Stimulated activated CD4-positive, alpha-beta T cell treated with anti-CD3 and anti-CD28 coated beads, Interleukin-12 subunit alpha, Interleukin-12 subunit beta, amount 100 ng/mL, for 24 hours (primary cell): ENCODE data around the gene SCRN2.

ENCODE experiments used
- DNase-seq, 2 experiments: peaks; one replicate each; pipeline ENCODE4 v3.0.0-alpha.2; 2020; ENCODE audit warnings: low read depth in 2 of 2

The SCRN2 gene

GRCh38 chr17:47821031-47821423, 20.0 kb downstream of the SCRN2 start:
- DNase-seq: no peak

GRCh38 chr17:47820033-47820789, 20.9 kb downstream of the SCRN2 start:
- DNase-seq: no peak

GRCh38 chr17:47819475-47819874, 21.6 kb downstream of the SCRN2 start:
- DNase-seq: no peak

GRCh38 chr17:47818002-47818695, 22.9 kb downstream of the SCRN2 start:
- DNase-seq: no peak

GRCh38 chr17:47816947-47817346, 24.1 kb downstream of the SCRN2 start:
- no peak for DNase-seq

- no peak for DNase-seq
Measured at GRCh38 chr17:47816111-47816735, 24.9 kb downstream of the SCRN2 start.

GRCh38 chr17:47815106-47815918, 25.8 kb downstream of the SCRN2 start:
- no peak for DNase-seq

- DNase-seq: no peak
Measured at GRCh38 chr17:47813512-47814031, 27.5 kb downstream of the SCRN2 start.

- DNase-seq: no peak
Measured at GRCh38 chr17:47813077-47813476, 28.0 kb downstream of the SCRN2 start.

- DNase-seq: no peak
Measured at GRCh38 chr17:47812146-47812920, 28.7 kb downstream of the SCRN2 start.

- no peak for DNase-seq
Measured at GRCh38 chr17:47811709-47812108, 29.4 kb downstream of the SCRN2 start.

GRCh38 chr17:47810901-47811635, 30.0 kb downstream of the SCRN2 start:
- no peak for DNase-seq

- no peak for DNase-seq
Measured at GRCh38 chr17:47810200-47810821, 30.8 kb downstream of the SCRN2 start.

- DNase-seq: no peak
Measured at GRCh38 chr17:47808830-47809480, 32.1 kb downstream of the SCRN2 start.

GRCh38 chr17:47808036-47808829, 32.8 kb downstream of the SCRN2 start:
- no peak for DNase-seq

GRCh38 chr17:47807421-47807820, 33.7 kb downstream of the SCRN2 start:
- DNase-seq: no peak

GRCh38 chr17:47806913-47807255, 34.2 kb downstream of the SCRN2 start:
- no peak for DNase-seq

- no peak for DNase-seq
Measured at GRCh38 chr17:47806026-47806912, 34.8 kb downstream of the SCRN2 start.
